ENCODE results near the gene GIT1. TPM values are rescaled to one million over a fixed set of nuclear protein-coding genes. Genes with fewer than 3 reads are reported as not detected.

Gene GIT1
- total and polyA plus RNA-seq, 2 experiments from 2014 or later: 15.9 to 60.9 TPM

DNA sequence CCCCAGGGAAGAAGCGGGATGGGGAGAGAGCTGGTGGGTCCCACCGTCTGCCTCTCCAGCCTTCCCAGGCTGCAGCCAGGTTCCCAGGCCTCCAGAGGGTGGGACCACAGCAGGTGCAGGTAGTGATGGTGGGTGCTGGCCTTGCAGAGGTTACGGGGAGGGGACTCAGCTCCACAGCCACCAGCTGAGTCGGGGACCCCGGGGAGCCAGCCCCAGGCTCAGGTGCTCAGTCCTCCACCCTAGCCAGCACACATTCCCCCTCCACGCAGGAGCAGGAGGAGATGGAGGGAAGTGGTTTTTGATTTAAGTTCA, 15.9 kb downstream of the GIT1 start:
- ATAC-seq (no peak), DNase-seq (ENCODE audit: low spot score) (no peak)
- H4K20me1 ChIP-seq (replicated peaks; ENCODE audit: insufficient read depth): no peaks in the 10 kb centered on the region; the same call in 1 of the 2 replicates
- no peaks in the 10 kb centered on the region for H3K9me3 Mint-ChIP-seq
- H3K4me3 ChIP-seq: no peak overlapping the region
- peaks cover 19% of the 10 kb centered on the region; the same call in 1 of the 2 replicates for H3K27me3 ChIP-seq (ENCODE audit: insufficient read depth)
- peaks cover 15% of the 10 kb centered on the region for H3K36me3 Mint-ChIP-seq (ENCODE audit: low read depth)
- peaks cover 18% of the 10 kb centered on the region for H3F3A ChIP-seq (replicated peaks; ENCODE audit: low read depth)
- peaks cover 21% of the 10 kb centered on the region for H3K27me3 Mint-ChIP-seq (ENCODE audit: insufficient read depth, low read depth, poor library complexity)
- H3K36me3 ChIP-seq (ENCODE audit: insufficient read depth): no peaks in the 10 kb centered on the region; the same call in 1 of the 2 replicates
- no peak overlapping the region for H3K27ac Mint-ChIP-seq
- TF ChIP-seq CREB1 (CRISPR knock-in tag; IDR thresholded peaks at IDR 0.05; ENCODE audit: low read depth): no peak
- TF ChIP-seq POLR2AphosphoS5 (IDR thresholded peaks at IDR 0.05; ENCODE audit: low read depth): 0 out of 2 replicates have a peak, but pooled peaks have one; percentile 20
- H3K4me2 ChIP-seq: no peak overlapping the region; the same call in 1 of the 2 replicates
- no peak overlapping the region for H2AFZ ChIP-seq
- H3K79me2 ChIP-seq (replicated peaks; ENCODE audit: insufficient read depth): no peaks in the 10 kb centered on the region
- H3K27ac ChIP-seq (ENCODE audit: low read depth): no peak overlapping the region
- no peaks in the 10 kb centered on the region for H3K9me2 ChIP-seq (ENCODE audit: insufficient read depth)
- peaks cover 15% of the 10 kb centered on the region; the same call in 2 of the 3 replicates for H3K4me1 Mint-ChIP-seq
- H3K4me3 Mint-ChIP-seq: peak overlapping the region; percentile 55; the same call in 1 of the 3 replicates
- H3K4me1 ChIP-seq (ENCODE audit: insufficient read depth): peaks cover 5% of the 10 kb centered on the region; the same call in 1 of the 2 replicates

DNA sequence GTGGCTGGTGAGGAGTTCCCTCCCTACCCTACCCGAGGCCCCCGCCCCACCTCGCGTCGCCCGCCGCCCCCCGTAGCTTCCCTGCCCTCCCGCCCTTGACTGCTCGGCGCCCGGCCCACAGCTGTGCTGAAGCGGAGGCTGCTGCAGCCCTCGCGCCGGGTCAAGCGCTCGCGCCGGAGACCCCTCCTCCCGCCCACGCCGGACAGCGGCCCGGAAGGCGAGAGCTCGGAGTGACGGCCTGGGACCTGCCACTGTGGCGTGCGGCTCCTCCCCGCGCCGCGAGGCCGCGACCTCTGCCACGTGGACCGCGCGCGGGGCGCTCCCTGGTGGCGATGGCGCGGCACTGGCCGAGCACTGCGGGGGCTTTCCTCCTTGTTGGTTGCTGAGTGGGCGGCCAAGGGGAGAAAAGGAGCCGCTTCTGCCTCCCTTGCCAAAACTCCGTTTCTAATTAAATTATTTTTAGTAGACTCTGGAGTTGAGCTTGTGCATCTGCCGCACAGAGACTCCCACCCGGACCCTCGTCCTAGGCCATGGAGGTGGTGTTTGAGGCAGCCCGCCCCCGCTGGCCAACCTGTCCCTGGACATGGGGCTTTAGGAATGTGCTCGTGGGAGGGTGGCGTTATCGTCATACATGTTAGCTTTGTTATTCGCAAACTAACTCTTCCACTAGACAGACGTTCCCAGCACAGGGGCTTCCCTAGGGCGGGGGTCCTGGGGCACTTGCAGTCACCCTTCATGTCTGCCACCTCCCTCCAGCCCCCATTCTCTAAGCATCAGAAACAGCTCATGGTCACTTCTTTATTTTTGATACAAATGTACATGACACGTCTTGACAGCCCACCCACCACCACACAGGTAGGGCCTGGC, 16.5 kb downstream of the GIT1 start:
- Histone ChIP-seq H2AFZ (no peak overlapping the region), H3K9me2 (ENCODE audit: insufficient read depth) (no peaks in the 10 kb centered on the region), H3K27me3 (ENCODE audit: insufficient read depth) (peaks cover 19% of the 10 kb centered on the region; the same call in 1 of the 2 replicates), H3K4me2 (peak overlapping the region; percentile 71), H3K79me2 (replicated peaks; ENCODE audit: insufficient read depth) (no peaks in the 10 kb centered on the region), H3K4me1 (ENCODE audit: insufficient read depth) (peaks cover 5% of the 10 kb centered on the region; the same call in 1 of the 2 replicates), H3K27ac (ENCODE audit: low read depth) (no peak overlapping the region), H3K36me3 (ENCODE audit: insufficient read depth) (no peaks in the 10 kb centered on the region; the same call in 1 of the 2 replicates), H3K4me3 (peak overlapping the region; percentile 48), H4K20me1 (replicated peaks; ENCODE audit: insufficient read depth) (no peaks in the 10 kb centered on the region; the same call in 1 of the 2 replicates), H3F3A (replicated peaks; ENCODE audit: low read depth) (peaks cover 18% of the 10 kb centered on the region)
- no peaks in the 10 kb centered on the region for H3K9me3 Mint-ChIP-seq
- peaks cover 15% of the 10 kb centered on the region for H3K36me3 Mint-ChIP-seq (ENCODE audit: low read depth)
- DNase-seq (ENCODE audit: low spot score) (peak; percentile 67), ATAC-seq (peak; percentile 29)
- peak overlapping the region; percentile 55 for H3K4me3 Mint-ChIP-seq
- peaks cover 25% of the 10 kb centered on the region for H3K27me3 Mint-ChIP-seq (ENCODE audit: insufficient read depth, low read depth, poor library complexity)
- peaks cover 12% of the 10 kb centered on the region; the same call in 2 of the 3 replicates for H3K4me1 Mint-ChIP-seq
- TF ChIP-seq, protein P1, sequence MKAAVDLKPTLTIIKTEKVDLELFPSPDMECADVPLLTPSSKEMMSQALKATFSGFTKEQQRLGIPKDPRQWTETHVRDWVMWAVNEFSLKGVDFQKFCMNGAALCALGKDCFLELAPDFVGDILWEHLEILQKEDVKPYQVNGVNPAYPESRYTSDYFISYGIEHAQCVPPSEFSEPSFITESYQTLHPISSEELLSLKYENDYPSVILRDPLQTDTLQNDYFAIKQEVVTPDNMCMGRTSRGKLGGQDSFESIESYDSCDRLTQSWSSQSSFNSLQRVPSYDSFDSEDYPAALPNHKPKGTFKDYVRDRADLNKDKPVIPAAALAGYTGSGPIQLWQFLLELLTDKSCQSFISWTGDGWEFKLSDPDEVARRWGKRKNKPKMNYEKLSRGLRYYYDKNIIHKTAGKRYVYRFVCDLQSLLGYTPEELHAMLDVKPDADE (IDR thresholded peaks at IDR 0.05): no peak
- TF ChIP-seq, protein P2, sequence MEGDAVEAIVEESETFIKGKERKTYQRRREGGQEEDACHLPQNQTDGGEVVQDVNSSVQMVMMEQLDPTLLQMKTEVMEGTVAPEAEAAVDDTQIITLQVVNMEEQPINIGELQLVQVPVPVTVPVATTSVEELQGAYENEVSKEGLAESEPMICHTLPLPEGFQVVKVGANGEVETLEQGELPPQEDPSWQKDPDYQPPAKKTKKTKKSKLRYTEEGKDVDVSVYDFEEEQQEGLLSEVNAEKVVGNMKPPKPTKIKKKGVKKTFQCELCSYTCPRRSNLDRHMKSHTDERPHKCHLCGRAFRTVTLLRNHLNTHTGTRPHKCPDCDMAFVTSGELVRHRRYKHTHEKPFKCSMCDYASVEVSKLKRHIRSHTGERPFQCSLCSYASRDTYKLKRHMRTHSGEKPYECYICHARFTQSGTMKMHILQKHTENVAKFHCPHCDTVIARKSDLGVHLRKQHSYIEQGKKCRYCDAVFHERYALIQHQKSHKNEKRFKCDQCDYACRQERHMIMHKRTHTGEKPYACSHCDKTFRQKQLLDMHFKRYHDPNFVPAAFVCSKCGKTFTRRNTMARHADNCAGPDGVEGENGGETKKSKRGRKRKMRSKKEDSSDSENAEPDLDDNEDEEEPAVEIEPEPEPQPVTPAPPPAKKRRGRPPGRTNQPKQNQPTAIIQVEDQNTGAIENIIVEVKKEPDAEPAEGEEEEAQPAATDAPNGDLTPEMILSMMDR (conservative IDR thresholded peaks at IDR 0.05; ENCODE audit: low read depth in 2 of 2): peak; percentile 61 to 72
- no peak overlapping the region for H3K27ac Mint-ChIP-seq

All from GM23338 (cell line).